H1 (cell line): Measurements from ENCODE around the gene KIZ. TPM values are rescaled to one million over a fixed set of nuclear protein-coding genes. Genes with fewer than 3 reads are reported as not detected.

Experiments
- CTCF ChIA-PET: fragments of 300-600 bp; sonication (Branson Sonifier 250); formaldehyde crosslinking; loops from one replicate; lab custom pipeline; 2021; ENCODE audit not compliant: partially characterized antibody; lab: Charles Lee
- POLR2A ChIA-PET: fragments of 300-600 bp; sonication (Branson Sonifier 250); formaldehyde crosslinking; loops from one replicate; lab custom pipeline; 2021; ENCODE audit warnings: inconsistent platforms; ENCODE audit not compliant: partially characterized antibody; lab: Charles Lee
- DNase-seq, 2 experiments: peaks; one replicate each; pipeline versions ENCODE4 v3.0.0 to v3.0.0-alpha.2; 2010 to 2022; ENCODE audit warnings: low spot score in 2 of 2, low read depth in 1 of 2, mixed read lengths in 1 of 2
- FAIRE-seq: peaks from 2 replicates; lab custom pipeline; 2011; peaks lifted over from hg19 to GRCh38; lab: Jason Lieb, UNC
- H2AFZ ChIP-seq: 2 replicates; pipeline ENCODE4 v1.8.1; 2012; ENCODE audit warnings: low read length, inconsistent platforms
- H2AK5ac ChIP-seq: 2 replicates; pipeline ENCODE4 v1.6.1; 2013; ENCODE audit warnings: low read depth, low read length
- H2BK120ac ChIP-seq: replicated peaks from 2 replicates; pipeline ENCODE3; 2013; ENCODE audit warnings: low read depth, low read length, inconsistent platforms
- H2BK12ac ChIP-seq: 2 replicates; pipeline ENCODE4 v1.6.1; 2013; ENCODE audit warnings: low read depth, low read length
- H2BK15ac ChIP-seq: 2 replicates; pipeline ENCODE4 v1.6.1; 2013; ENCODE audit warnings: low read length
- H2BK20ac ChIP-seq: 2 replicates; pipeline ENCODE4 v1.6.1; 2013; ENCODE audit warnings: low read length
- H2BK5ac ChIP-seq: 2 replicates; pipeline ENCODE4 v1.6.1; 2013; ENCODE audit warnings: low read depth, low read length
- H3K14ac ChIP-seq: 2 replicates; pipeline ENCODE4 v1.6.1; 2013; ENCODE audit warnings: inconsistent platforms; ENCODE audit not compliant: insufficient read length
- H3K18ac ChIP-seq: 2 replicates; pipeline ENCODE4 v1.6.1; 2013; ENCODE audit warnings: low read length; ENCODE audit errors: extremely low read depth
- H3K23ac ChIP-seq: 2 replicates; pipeline ENCODE4 v1.6.1; 2013; ENCODE audit warnings: inconsistent platforms; ENCODE audit not compliant: insufficient read length
- H3K23me2 ChIP-seq: 2 replicates; pipeline ENCODE4 v1.6.1; 2013; ENCODE audit warnings: low read depth, low read length
- H3K27ac ChIP-seq: 2 replicates; pipeline ENCODE4 v1.6.1; 2011; ENCODE audit warnings: low read depth, low read length, inconsistent platforms
- H3K27me3 ChIP-seq, 4 experiments: replicated peaks in 1 of 4; 1 replicate in 1 of 4; 2 replicates in 3 of 4; pipeline versions ENCODE4 v1.6.1 to v1.8.1; 2011 to 2013; ENCODE audit warnings: low read length in 3 of 4, mild to moderate bottlenecking in 3 of 4, inconsistent platforms in 2 of 4, mixed read lengths in 2 of 4, moderate library complexity in 1 of 4; ENCODE audit not compliant: control insufficient read depth in 3 of 4, insufficient read depth in 3 of 4; ENCODE audit errors: extremely low read depth in 1 of 4
- H3K36me3 ChIP-seq, 4 experiments: 2 replicates each; pipeline versions ENCODE4 v1.6.1 to v1.8.1; 2011 to 2013; ENCODE audit warnings: mild to moderate bottlenecking in 4 of 4, low read length in 3 of 4, moderate library complexity in 2 of 4, control low read depth in 1 of 4, inconsistent platforms in 1 of 4; ENCODE audit not compliant: insufficient read depth in 4 of 4, control insufficient read depth in 2 of 4
- H3K4ac ChIP-seq: replicated peaks from 2 replicates; pipeline ENCODE3; 2013; ENCODE audit warnings: low read length, low read depth, mixed read lengths, inconsistent platforms; ENCODE audit not compliant: insufficient read length
- H3K4me1 ChIP-seq, 4 experiments: replicated peaks in 1 of 4; 1 replicate in 1 of 4; 2 replicates in 3 of 4; pipeline versions ENCODE4 v1.6.1 to v1.8.1; 2011 to 2013; ENCODE audit warnings: low read length in 3 of 4, inconsistent platforms in 2 of 4, mixed read lengths in 1 of 4; ENCODE audit not compliant: insufficient read depth in 4 of 4, control insufficient read depth in 3 of 4
- H3K4me2 ChIP-seq, 2 experiments: 2 replicates each; pipeline versions ENCODE4 v1.6.1 to v1.8.1; 2011 to 2013; ENCODE audit warnings: low read depth in 2 of 2, low read length in 2 of 2, control low read depth in 1 of 2, inconsistent platforms in 1 of 2, mild to moderate bottlenecking in 1 of 2; ENCODE audit not compliant: insufficient read depth in 1 of 2
- H3K4me3 ChIP-seq, 4 experiments: fragments of 200-600, 300-600 bp in 1 of 4; sonication (generic), shearing (Covaris generic), sonication (Bioruptor Twin) in 1 of 4; 2 replicates each; pipeline versions ENCODE4 v1.5.1 to v1.8.1; 2011 to 2016; ENCODE audit warnings: low read length in 4 of 4, low read depth in 3 of 4, control low read depth in 2 of 4, inconsistent platforms in 2 of 4, mild to moderate bottlenecking in 2 of 4, mixed read lengths in 1 of 4, moderate library complexity in 1 of 4; ENCODE audit not compliant: insufficient read depth in 2 of 4; ENCODE audit errors: extremely low read depth in 1 of 4
- H3K56ac ChIP-seq: replicated peaks from 2 replicates; pipeline ENCODE3; 2013; ENCODE audit warnings: low read depth, mild to moderate bottlenecking, mixed read lengths, low read length, inconsistent platforms; ENCODE audit not compliant: insufficient read length
- H3K79me1 ChIP-seq: 2 replicates; pipeline ENCODE4 v1.6.1; 2013; ENCODE audit warnings: low read depth, low read length, control low read depth
- H3K79me2 ChIP-seq, 2 experiments: 2 replicates each; pipeline versions ENCODE4 v1.6.1 to v1.8.1; 2012 to 2013; ENCODE audit warnings: low read length in 2 of 2, mild to moderate bottlenecking in 2 of 2, inconsistent platforms in 1 of 2; ENCODE audit not compliant: insufficient read depth in 2 of 2, control insufficient read depth in 1 of 2
- H3K9ac ChIP-seq, 4 experiments: replicated peaks in 1 of 4; 1 replicate in 1 of 4; 2 replicates in 3 of 4; pipeline versions ENCODE4 v1.6.1 to v1.8.1; 2011 to 2013; ENCODE audit warnings: low read depth in 3 of 4, low read length in 3 of 4, control low read depth in 2 of 4, mild to moderate bottlenecking in 2 of 4, moderate library complexity in 2 of 4, inconsistent platforms in 1 of 4; ENCODE audit errors: extremely low read depth in 1 of 4
- H3K9me3 ChIP-seq, 2 experiments: 2 replicates each; pipeline versions ENCODE4 v1.6.1 to v1.8.1; 2012 to 2013; ENCODE audit warnings: mild to moderate bottlenecking in 2 of 2, moderate library complexity in 2 of 2, control low read depth in 1 of 2, inconsistent platforms in 1 of 2, low read depth in 1 of 2, low read length in 1 of 2, mixed read lengths in 1 of 2; ENCODE audit not compliant: insufficient read depth in 2 of 2
- H4K20me1 ChIP-seq, 2 experiments: replicated peaks in 1 of 2; 2 replicates each; pipeline versions ENCODE3 to v1.8.1; 2011 to 2013; ENCODE audit warnings: inconsistent platforms in 2 of 2, low read length in 2 of 2, mild to moderate bottlenecking in 1 of 2; ENCODE audit not compliant: insufficient read depth in 2 of 2, control insufficient read depth in 1 of 2
- H4K5ac ChIP-seq: 2 replicates; pipeline ENCODE4 v1.6.1; 2013; ENCODE audit warnings: low read length, low read depth, mixed read lengths, inconsistent platforms; ENCODE audit not compliant: insufficient read length
- H4K8ac ChIP-seq: 2 replicates; pipeline ENCODE4 v1.8.0; 2013; ENCODE audit warnings: mild to moderate bottlenecking, moderate library complexity, low read length, inconsistent platforms; ENCODE audit not compliant: insufficient read depth; ENCODE audit errors: extremely low read depth
- H4K91ac ChIP-seq: replicated peaks from 2 replicates; pipeline ENCODE3; 2013; ENCODE audit warnings: low read length, mixed read lengths, inconsistent platforms; ENCODE audit not compliant: insufficient read length
- CBX5 ChIP-seq: fragments of 300-800, 300-1000 bp; sonication (generic); IDR thresholded peaks from 2 replicates; pipeline ENCODE4 v1.7.1; 2016; ENCODE audit warnings: antibody characterized with exemption, low read length, low read depth
- CREB1 ChIP-seq: IDR thresholded peaks from 2 replicates; pipeline ENCODE4 v1.6.1; 2012; ENCODE audit warnings: inconsistent platforms
- KDM4A ChIP-seq: IDR thresholded peaks from one replicate; pipeline ENCODE4 v1.7.1; 2012; ENCODE audit warnings: low read depth, mild to moderate bottlenecking, moderate library complexity, low read length, inconsistent platforms; ENCODE audit not compliant: severe bottlenecking
- KDM5A ChIP-seq: fragments of 200-600 bp; IDR thresholded peaks from 2 replicates; pipeline ENCODE4 v1.7.1; 2012; ENCODE audit warnings: mild to moderate bottlenecking, low read length, inconsistent platforms, mixed read lengths
- MAFK ChIP-seq: IDR thresholded peaks from 2 replicates; pipeline ENCODE4 v1.6.1; 2012; ENCODE audit warnings: low read depth, mild to moderate bottlenecking, improper control_type of control experiment, low read length
- RAD21 ChIP-seq, 2 experiments: IDR thresholded peaks in 1 of 2; conservative IDR thresholded peaks in 1 of 2; 2 replicates each; pipeline ENCODE4 v1.6.1; 2011; ENCODE audit warnings: low read depth in 2 of 2, low read length in 2 of 2, improper control_type of control experiment in 1 of 2, inconsistent platforms in 1 of 2, mild to moderate bottlenecking in 1 of 2, moderate library complexity in 1 of 2
- SIRT6 ChIP-seq: IDR thresholded peaks from one replicate; pipeline ENCODE4 v1.7.1; 2012; ENCODE audit warnings: low read length, inconsistent platforms
- SP1 ChIP-seq: IDR thresholded peaks from 2 replicates; pipeline ENCODE4 v1.6.1; 2011; ENCODE audit warnings: low read depth, low read length
- SP2 ChIP-seq: IDR thresholded peaks from 2 replicates; pipeline ENCODE4 v1.6.1; 2012; ENCODE audit warnings: mild to moderate bottlenecking, low read length, inconsistent platforms
- whole genome bisulfite sequencing, 2 experiments: shearing (Covaris generic) in 1 of 2; methylation state at CpG; one replicate each; pipeline versions ENCODE4 v1.1.6 to v1.1.7; 2013 to 2015; ENCODE audit warnings: low lambda C conversion rate in 2 of 2, mixed read lengths in 2 of 2, inconsistent platforms in 1 of 2, low coverage in 1 of 2, missing lambda C conversion rate in 1 of 2; ENCODE audit not compliant: insufficient replicate concordance in 2 of 2, insufficient coverage in 1 of 2, insufficient read length in 1 of 2; ENCODE audit errors: extremely low coverage in 1 of 2, missing lambda C conversion rate in 1 of 2; 5-methylcytosine and 5-hydroxymethylcytosine counted together
- polyA plus RNA-seq, 7 experiments: library from polyadenylated mRNA; depleted of rRNA in 3 of 7; stranded (reverse) in 5 of 7; unstranded in 2 of 7; fragments of >200 nt in 5 of 7; fragments of 200-250 nt in 2 of 7; gene quantifications; 1 replicate in 5 of 7; 2 replicates in 1 of 7; 4 replicates in 1 of 7; pipeline versions ENCODE4 v1.2.1 to v1.2.3, GENCODE V29; 2011 to 2013; ENCODE audit warnings: missing spikeins in 2 of 7, mixed read lengths in 2 of 7
- total RNA-seq: library from RNA; stranded (reverse); fragmentation: NEBNext Ultra II Directional; extraction: Animal tissue kit (Norgen Biotek cat#: 25700); gene quantifications from 2 replicates; pipeline ENCODE4 v1.2.1, GENCODE V29; 2021
- TF ChIP-seq, protein P1 (sequence below): IDR thresholded peaks from 2 replicates; pipeline ENCODE4 v1.6.1; 2012; ENCODE audit warnings: inconsistent platforms

The KIZ gene
- total and polyA plus RNA-seq, 2 of the 8 experiments (the other 6 are each of a cell fraction or from before 2014, with no cell fraction given): 13.0 to 51.7 TPM

DNA sequence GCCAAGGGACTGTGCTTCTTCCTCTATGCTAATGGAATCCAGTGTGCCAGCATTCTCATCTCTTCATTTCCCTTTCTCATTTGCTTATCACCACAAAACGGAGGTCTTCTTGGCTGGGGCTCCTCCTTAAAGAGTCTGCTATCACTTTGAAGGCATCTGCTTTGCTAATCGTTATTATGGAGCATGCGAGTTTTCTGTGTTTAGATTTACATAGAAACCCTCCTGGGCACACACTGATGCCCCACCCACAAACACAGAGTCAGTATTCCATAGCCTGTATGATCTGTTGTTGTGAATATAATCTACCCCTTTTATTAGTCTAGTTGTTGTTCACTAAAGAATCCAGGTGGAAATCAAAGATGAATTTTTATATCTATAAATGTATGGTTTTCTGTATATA is 93.8 kb downstream of the KIZ start:
- H4K8ac ChIP-seq: no peak overlapping the region
- no peak overlapping the region for H3K9ac ChIP-seq
- H2AK5ac ChIP-seq: no peak overlapping the region
- no peak overlapping the region for H2BK20ac ChIP-seq
- no peaks in the 10 kb centered on the region; a peak in 2 of 8 replicates for H3K36me3 ChIP-seq
- no peak overlapping the region for H3K4me3 ChIP-seq
- H3K23ac ChIP-seq: no peak overlapping the region
- no peaks in the 10 kb centered on the region for H3K79me1 ChIP-seq
- no peak for DNase-seq
- no peaks in the 10 kb centered on the region for H3K79me2 ChIP-seq
- H2BK15ac ChIP-seq: no peak overlapping the region
- H3K27me3 ChIP-seq: no peaks in the 10 kb centered on the region
- no peak overlapping the region for H3K14ac ChIP-seq
- ChIA-PET CTCF (interaction anchor here (1.2 to 2.0 kb wide), 2 partner anchors 9 to 16 kb away, joined by 7 to 9 read pairs; no protein-coding TSS in a partner anchor), POLR2A (no interaction called here)
- no peak for FAIRE-seq
- H4K20me1 ChIP-seq: no peaks in the 10 kb centered on the region
- H3K9me3 ChIP-seq: no peaks in the 10 kb centered on the region
- no peak overlapping the region for H3K18ac ChIP-seq
- no peak overlapping the region for H3K4ac ChIP-seq
- H2BK5ac ChIP-seq: no peak overlapping the region
- no peak overlapping the region for H3K4me2 ChIP-seq
- H3K27ac ChIP-seq: no peak overlapping the region
- no peak overlapping the region for H2AFZ ChIP-seq
- no peak overlapping the region for H4K5ac ChIP-seq
- H2BK12ac ChIP-seq: no peak overlapping the region
- no peak overlapping the region for H3K56ac ChIP-seq
- no peaks in the 10 kb centered on the region for H3K23me2 ChIP-seq
- H3K4me1 ChIP-seq: peaks cover 0 to 20% (median 6%) of the 10 kb centered on the region in 4 experiments; a peak in 4 of 7 replicates
- TF ChIP-seq SP1 (no peak), CBX5 (no peak), SP2 (no peak), KDM5A (no peak), CREB1 (no peak), RAD21 (IDR thresholded peaks at IDR 0.05 in 1 of 2, conservative IDR thresholded peaks at IDR 0.05 in 1 of 2; ENCODE audit: low read depth in 2 of 2, low read length in 2 of 2) (no peak), MAFK (no peak), SIRT6 (no peak), KDM4A (no peak)
- TF ChIP-seq, protein P1, sequence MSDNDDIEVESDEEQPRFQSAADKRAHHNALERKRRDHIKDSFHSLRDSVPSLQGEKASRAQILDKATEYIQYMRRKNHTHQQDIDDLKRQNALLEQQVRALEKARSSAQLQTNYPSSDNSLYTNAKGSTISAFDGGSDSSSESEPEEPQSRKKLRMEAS: no peak
- H2BK120ac ChIP-seq: no peak overlapping the region
- H4K91ac ChIP-seq: no peak overlapping the region
- WGBS, 2 experiments: 92% methylated on average over 3 of the region's 3 CpGs; no CpG with 5 or more reads in 1 of the 2 experiments
